CD4-positive, alpha-beta T cell treated with Interleukin-10 for 1 hour (primary cell): ENCODE data around the gene BCKDK.
"Not testable (repeated sequence)": the region's sequence is repeated elsewhere in the genome, so short reads cannot be mapped to it uniquely, and the experiment has no call there.

Experiments used
- DNase-seq: peaks from one replicate; pipeline ENCODE4 v3.0.0-alpha.2; 2020

The BCKDK gene

GRCh38 chr16:31129568-31130335 lies 21.6 kb downstream of the BCKDK start:
- no peak for DNase-seq

DNA sequence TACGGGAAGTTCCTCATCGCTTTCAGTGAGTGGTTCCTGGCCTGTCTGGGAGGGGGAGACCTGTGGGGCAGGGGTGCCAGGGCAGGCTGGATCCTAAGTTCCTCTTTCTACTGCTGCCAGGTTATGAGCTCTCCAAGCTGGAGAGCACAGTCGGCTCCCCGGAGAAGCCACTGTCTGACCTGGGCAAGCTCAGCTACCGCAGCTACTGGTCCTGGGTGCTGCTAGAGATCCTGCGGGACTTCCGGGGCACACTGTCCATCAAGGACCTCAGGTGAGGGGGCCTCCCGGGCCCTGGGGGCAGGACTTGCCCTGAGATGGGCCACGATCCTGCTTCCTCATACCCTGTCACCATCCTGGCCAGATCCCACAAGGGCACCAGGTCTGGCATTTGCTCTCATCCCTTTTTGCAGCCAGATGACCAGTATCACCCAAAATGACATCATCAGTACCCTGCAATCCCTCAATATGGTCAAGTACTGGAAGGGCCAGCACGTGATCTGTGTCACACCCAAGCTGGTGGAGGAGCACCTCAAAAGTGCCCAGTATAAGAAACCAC lies 22.2 kb downstream of the BCKDK start:
- DNase-seq: no peak

- DNase-seq: no peak
Measured at GRCh38 chr16:31130899-31131298, 22.7 kb downstream of the BCKDK start.

DNA sequence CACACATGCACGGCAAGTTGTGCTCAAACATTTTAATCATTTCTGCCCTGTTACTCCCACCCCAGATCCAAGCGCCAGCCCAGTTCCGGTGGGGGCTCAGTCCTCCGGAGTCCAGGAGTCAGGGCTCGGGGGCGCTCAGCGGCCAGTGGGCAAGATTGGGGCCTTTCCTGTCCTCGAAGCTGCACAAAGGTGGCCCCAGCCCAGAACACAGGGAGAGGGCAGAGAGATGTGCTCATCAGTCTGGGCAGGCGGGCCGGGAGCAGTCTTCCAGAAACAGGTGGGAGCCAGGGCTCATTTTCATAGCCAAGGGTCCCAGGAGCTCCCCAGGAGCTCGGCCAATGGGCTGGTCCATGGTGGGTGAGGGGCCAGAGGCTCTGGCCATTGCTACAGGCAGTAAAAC lies 23.2 kb downstream of the BCKDK start:
- DNase-seq: no peak

DNA sequence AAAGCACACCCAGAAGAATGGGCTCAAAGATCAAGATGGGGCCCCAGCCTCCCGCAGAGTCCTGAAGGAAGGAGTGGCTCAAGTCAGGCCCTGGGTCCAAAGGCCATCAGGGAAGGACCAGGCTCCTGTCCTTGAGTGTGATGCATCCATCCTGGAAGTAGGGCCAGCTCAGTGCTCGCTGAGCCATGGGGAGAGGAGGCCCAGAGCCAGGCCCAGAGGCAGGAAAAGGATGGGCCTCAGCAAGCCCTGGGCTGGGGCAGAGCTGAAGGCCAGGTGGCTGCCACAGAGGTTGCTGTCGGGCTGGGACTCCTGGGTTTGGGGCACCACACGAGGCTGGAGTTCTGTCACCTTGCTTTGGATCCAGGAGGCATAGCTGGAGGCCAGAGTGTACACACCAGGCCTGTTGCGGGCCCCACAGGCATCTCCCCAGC lies 23.7 kb downstream of the BCKDK start:
- no peak for DNase-seq

- DNase-seq: no peak
Measured at GRCh38 chr16:31132303-31132979, 24.3 kb downstream of the BCKDK start.

DNA sequence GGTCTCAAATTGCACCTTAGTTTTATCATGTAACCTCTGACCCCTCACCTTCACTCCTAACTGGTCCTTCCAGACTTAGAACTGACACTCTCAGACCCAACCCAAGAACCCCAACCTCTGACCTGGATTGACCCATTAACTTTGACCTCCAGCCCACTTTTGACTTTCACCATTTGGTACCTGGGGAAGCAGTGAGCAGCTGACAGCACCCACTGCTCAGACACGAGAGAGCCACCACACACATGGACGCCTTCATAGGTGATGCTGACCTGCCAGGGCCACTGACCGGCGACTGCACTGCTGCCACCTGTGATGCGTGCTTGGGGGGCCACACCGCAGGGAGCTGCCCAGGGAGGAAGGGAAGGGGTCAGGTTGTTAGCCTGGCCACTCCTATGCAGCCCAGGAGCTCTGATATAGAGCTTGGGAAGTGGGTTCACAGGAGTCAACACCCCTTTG lies 24.9 kb downstream of the BCKDK start:
- no peak for DNase-seq

- no peak for DNase-seq
Measured at GRCh38 chr16:31134091-31134571, 25.9 kb downstream of the BCKDK start.

- no peak for DNase-seq
Measured at GRCh38 chr16:31134625-31135534, 26.7 kb downstream of the BCKDK start.

- DNase-seq: no peak
Measured at GRCh38 chr16:31135535-31136286, 27.5 kb downstream of the BCKDK start, which contains the start of gene PRSS8. Gene PRSS8 (minus strand): TSS chr16:31135727. CDS start chr16:31135498, 229 bp downstream.

DNA sequence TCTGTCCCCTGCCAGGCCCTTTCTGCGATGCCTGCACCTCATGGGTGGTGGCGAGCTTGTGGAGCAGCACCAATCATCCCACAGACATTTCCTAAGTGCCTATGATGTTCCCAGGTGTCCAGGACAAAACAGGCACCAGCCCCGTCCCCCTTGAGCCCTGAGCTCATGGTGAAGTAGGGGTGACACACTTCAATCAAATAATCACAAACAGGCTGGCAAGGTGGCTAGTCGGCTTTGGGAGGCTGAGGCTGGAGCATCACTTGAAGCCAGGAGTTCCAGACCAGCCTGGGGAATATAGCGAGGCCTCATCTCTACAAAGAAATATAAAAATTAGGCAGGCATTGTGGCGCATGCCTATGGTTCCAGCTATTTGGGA lies 28.1 kb downstream of the BCKDK start:
- no peak for DNase-seq

GRCh38 chr16:31136822-31137499 lies 28.8 kb downstream of the BCKDK start:
- not testable (repeated sequence) for DNase-seq

DNA sequence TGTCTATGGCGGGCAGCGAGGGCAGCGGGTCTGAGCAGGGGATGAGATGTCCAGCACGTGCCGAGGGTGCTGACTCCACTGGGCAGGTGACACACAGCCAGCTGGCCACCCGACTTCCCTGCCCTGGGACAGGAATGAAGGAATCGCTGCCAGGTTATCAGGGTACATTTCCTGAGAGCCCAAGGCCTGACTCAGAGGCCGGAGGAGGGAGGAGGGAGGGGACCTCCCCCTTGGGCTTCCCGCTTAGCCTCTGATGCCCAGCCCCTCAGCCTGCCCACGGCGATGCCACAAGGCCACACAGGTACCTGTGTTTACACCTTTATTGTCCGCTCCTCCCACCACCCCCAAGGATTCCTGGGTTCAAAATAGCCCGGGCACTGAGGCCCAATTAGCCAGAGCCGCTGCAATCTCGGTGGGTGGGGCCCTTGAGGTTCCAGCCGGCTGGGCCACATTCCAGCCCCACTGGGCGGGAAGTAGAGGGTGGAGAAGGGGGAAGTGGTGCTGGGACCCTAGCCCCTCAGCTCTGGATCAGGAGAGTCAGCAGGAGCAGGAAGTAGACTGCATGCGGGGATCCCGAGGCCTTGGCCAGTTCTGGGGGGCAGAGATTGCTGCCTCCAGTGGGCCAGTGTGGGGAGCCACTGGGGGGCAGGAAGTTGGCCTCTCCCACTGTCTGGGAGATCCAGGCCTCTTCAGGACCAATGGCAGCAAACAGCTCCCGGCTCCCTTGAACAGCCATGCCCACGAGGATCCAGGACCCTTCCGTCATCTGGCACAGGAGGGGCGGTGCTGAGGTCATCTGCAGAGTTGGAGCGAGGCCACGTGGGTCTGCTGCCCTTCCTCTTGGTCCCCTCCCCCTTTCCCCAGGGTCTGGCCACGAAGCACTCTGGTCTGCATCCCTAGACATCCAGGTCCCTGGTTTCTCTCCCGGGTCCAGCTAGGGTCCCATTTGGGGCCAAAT lies 30.7 kb downstream of the BCKDK start:
- no peak for DNase-seq

- not testable (repeated sequence) for DNase-seq
Measured at GRCh38 chr16:31141071-31141469, 32.9 kb downstream of the BCKDK start.

- no peak for DNase-seq
Measured at GRCh38 chr16:31141489-31142108, 33.4 kb downstream of the BCKDK start.

GRCh38 chr16:31142109-31143010 lies 34.2 kb downstream of the BCKDK start:
- peak; percentile 99 for DNase-seq

DNA sequence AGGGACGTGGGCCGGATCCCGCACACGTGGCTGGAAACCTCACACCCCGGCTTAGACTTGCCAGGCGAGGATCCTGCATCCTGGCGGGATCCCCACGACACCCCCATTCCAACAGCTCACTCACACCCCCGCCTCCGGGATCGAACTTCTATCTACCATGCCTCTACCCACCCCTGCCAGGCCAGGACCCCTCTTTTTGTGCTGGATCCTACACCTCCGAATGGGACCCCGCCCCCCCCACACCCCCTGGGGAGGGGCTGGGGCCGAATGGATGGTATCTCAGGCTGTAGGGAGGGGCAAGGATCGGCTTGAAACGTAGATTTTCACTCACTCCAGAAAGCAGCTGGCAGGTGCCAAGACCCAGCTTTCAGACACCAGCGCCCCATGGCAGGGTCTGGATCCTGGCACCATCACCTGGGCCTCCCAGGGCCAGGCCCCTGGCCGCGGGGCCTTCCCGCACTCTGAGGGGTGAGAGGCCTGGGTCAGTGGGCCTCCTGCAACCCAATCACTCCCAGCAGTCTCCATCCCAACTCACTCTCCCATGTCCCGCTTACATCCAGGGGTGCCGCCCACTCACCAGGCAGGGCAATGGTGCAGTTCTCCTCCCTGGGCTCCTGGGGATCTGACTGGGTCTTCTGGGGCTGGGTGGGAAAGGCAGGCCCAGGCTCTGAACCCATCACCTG lies 35.0 kb downstream of the BCKDK start:
- no peak for DNase-seq

DNA sequence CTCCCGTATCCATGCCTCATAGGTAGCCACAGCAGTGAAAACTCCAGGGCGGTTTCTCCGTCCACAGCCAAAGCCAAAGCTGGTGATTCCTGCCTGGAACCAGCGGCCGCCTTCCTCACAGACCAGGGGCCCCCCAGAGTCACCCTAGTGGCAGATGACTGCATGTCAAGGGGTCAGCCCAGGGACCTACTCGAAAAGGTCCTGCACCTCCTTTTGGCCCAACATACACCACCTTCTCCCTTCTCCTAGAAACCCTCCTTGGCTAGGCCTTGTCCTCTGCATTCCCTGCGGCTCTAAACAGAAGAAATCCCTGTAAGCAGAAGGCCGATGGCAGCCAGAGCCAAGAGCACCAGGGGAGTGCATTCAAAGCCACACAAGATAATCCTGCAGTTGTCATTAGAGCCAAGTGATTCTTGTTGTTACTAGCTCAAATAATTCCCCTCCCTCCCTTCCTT lies 35.5 kb downstream of the BCKDK start:
- no peak for DNase-seq
